Peyer's patch (tissue), 4 donors: ENCODE results near the gene CELSR2.

Experiments
- CTCF ChIP-seq, 6 experiments: fragments of 450-650 bp in 4 of 6; fragments of 200-600 bp in 2 of 6; sonication (generic) in 1 of 6; IDR thresholded peaks; one replicate each; pipeline ENCODE4 v1.5.1; 2017 to 2019; ENCODE audit warnings: antibody characterized with exemption in 6 of 6, mild to moderate bottlenecking in 3 of 6, moderate library complexity in 1 of 6
- POLR2A ChIP-seq, 2 donors: fragments of 450-650 bp; IDR thresholded peaks; one replicate each; pipeline ENCODE4 v1.5.1; 2017; ENCODE audit warnings: antibody characterized with exemption in 2 of 2, mild to moderate bottlenecking in 2 of 2, moderate library complexity in 2 of 2

GRCh38 chr1:109213345-109213823 is 36.0 kb upstream of the CELSR2 start:
- TF ChIP-seq CTCF (IDR thresholded peaks at IDR 0.05) (no peak), POLR2A (IDR thresholded peaks at IDR 0.05) (no peak)
